NCI-H2107 (cell line): Measurements from ENCODE around the gene SVOPL.

ENCODE experiments used
- DNase-seq: peaks from one replicate; lab custom pipeline; 2025; lab: John Stamatoyannopoulos, UW

SVOPL gene

GRCh38 chr7:138563808-138564207 is 137.4 kb downstream of the SVOPL start:
- no peak for DNase-seq

GRCh38 chr7:138559448-138559847 is 141.7 kb downstream of the SVOPL start:
- DNase-seq = no peak

- DNase-seq = no peak
These were observed 144.2 kb downstream of the SVOPL start for GRCh38 chr7:138556771-138557484.

GRCh38 chr7:138555684-138556083 is 145.5 kb downstream of the SVOPL start:
- DNase-seq = no peak

- DNase-seq = no peak
These were observed 146.5 kb downstream of the SVOPL start for GRCh38 chr7:138554674-138555073.

- no peak for DNase-seq
These were observed 147.4 kb downstream of the SVOPL start for GRCh38 chr7:138553805-138554204.

GRCh38 chr7:138551102-138551501 is 150.1 kb downstream of the SVOPL start:
- DNase-seq = no peak

GRCh38 chr7:138550337-138550736 is 150.8 kb downstream of the SVOPL start:
- no peak for DNase-seq

- DNase-seq = no peak
These were observed 152.1 kb downstream of the SVOPL start for GRCh38 chr7:138549082-138549481.

- DNase-seq = no peak
These were observed 154.3 kb downstream of the SVOPL start for GRCh38 chr7:138546829-138547228.

- DNase-seq = no peak
These were observed 155.0 kb downstream of the SVOPL start for GRCh38 chr7:138546064-138546619.

GRCh38 chr7:138545123-138545522 is 156.0 kb downstream of the SVOPL start:
- DNase-seq = no peak
